SH-SY5Y (cell line): Measurements from ENCODE around the gene FOXD1.

ENCODE experiments used
- GATA2 ChIP-seq: IDR thresholded peaks from 2 replicates; pipeline ENCODE4 v1.6.1; 2011; ENCODE audit warnings: mild to moderate bottlenecking, low read depth, low read length
- GATA3 ChIP-seq: IDR thresholded peaks from 2 replicates; pipeline ENCODE4 v1.6.1; 2011; ENCODE audit warnings: low read depth, mild to moderate bottlenecking, low read length, moderate library complexity

DNA sequence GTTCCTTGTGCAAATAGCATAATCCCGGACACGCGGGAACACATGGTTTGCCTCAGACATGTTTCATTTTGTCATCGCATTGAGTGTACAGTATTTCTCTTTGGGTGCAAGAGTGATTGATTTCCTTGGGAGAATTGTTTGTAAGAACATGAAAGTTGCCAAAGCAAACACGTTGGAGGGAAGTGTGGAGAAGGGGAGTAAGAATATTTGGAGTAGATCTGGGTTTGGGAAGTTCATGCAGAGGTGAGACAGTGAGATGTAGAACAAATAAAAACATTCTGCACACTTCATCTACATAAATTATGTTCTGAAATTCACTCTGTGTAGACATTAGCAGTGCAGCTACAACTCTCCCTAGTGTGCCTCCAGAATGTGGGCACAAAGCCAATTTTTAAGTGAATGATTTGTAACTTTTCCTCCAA, 24.0 kb downstream of the FOXD1 start:
- TF ChIP-seq GATA3 (no peak), GATA2 (no peak)
